ENCODE results near the gene RNF19B.
"Not testable (repeated sequence)": the region's sequence is repeated elsewhere in the genome, so short reads cannot be mapped to it uniquely, and the experiment has no call there.

Gene RNF19B

DNA sequence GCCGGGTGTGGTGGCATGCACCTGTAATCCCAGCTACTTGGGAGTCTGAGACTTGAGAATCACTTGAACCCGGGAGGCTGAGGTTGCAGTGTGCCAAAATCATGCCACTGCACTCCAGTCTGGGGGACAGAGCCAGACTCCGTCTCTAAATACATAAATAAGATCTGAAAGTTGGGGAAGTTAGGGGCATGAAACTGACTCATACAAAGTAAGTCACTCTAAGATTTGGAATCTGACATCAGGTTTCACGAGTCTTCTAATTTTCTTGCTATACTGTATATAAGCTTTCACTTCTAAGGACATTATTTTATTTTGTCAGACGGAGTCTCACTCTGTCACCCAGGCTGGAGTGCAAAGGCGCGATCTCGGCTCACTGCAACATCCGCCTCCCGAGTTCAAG, 30.1 kb downstream of the RNF19B start:
- in situ Hi-C loops (cut with MboI; ENCODE audit: low sequenced_read_pairs) = loop anchor here (10.0 kb wide), 1 partner anchor 150 kb away; the partner anchor contains the start of gene AZIN2

DNA sequence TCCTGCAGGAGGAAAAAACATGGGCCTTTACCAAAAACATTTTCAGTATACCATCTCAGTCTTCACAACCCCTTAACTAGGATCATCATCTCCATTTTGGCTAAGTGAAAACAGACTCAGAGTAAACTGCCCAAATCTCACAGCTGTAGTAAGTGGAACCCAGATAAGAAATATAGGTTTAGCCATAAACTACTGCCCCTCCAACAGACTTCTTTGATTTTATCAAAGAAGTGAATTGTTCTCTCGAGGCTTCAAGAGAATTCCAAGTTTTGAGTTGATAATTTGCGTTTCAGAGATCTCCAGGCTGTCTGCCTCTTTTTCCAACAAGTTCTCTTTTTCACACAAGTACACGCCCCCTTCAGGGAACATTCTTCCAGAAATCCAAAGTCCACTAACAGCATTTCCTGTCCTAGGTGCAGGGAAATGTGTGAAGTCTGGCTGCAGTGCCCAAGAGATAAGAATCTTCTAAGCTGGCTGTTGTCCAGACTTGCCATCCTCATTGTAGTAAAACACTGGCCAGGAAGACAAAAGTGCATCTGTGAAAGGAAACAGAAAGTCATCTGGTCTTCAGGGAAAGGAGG, 30.8 kb downstream of the RNF19B start:
- in situ Hi-C loops (cut with MboI; ENCODE audit: low sequenced_read_pairs) = loop anchor here (10.0 kb wide), 1 partner anchor 151 kb away; the partner anchor contains the start of gene AZIN2

DNA sequence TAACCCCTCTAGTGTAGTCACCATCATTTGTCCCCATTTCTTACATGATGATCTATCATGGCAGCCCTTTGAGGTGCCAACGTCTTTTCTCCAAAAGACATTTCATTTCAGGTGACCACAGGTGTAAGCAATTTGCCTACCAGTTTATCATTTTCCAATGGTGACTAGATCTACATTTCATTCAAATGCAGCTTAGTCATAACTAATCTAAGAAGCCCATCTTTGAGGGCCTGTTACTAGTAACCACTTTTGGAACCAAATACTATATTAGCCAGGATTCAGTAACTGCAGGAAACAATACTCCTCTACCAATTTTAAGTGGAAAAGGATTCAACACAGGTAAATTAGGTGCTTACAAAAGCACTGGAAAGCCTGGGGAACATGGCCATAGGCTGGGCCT, 32.8 kb downstream of the RNF19B start:
- in situ Hi-C loops (cut with MboI; ENCODE audit: low sequenced_read_pairs) = loop anchor here (10.0 kb wide), 1 partner anchor 153 kb away; the partner anchor contains the start of gene AZIN2

DNA sequence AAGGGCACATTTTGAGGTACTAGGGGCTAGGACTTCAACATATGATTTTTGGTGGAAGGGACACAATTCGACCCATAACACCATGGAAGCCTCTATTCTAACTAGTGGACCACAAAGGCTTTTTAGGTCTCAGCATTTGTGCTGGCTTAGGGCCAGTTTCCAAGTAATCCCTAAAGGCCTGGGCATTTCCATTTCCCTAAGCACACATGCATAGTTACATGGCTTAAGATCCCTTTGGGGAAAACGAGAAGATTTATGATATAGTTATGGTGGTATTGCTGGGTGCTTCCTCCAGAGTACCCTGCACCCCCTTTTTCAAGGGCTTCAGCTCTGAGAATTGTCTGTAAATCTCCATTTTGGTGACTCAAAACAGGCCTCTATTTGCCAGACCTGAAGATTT, 35.2 kb downstream of the RNF19B start:
- in situ Hi-C loops (cut with MboI; ENCODE audit: low sequenced_read_pairs) = no loop called here

DNA sequence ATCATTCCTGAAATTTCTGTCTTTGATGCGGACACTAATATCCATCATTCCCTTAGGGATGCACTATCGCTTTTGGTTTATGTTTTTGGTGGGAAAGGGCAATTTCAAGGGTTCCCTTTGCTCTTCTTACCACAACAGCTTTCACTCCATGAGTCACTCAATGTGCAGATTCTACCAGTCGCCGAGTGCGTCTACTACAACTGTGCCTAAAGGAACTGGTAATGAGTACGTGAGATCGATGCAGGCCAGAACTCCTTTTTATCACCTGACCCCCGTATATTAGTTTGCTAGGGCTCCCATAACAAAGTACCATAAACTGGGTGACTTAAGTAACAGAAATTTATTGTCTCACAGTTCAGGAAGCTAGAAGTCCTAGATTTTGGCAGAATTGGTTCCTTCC, 35.9 kb downstream of the RNF19B start:
- in situ Hi-C loops (cut with MboI; ENCODE audit: low sequenced_read_pairs) = no loop called here

DNA sequence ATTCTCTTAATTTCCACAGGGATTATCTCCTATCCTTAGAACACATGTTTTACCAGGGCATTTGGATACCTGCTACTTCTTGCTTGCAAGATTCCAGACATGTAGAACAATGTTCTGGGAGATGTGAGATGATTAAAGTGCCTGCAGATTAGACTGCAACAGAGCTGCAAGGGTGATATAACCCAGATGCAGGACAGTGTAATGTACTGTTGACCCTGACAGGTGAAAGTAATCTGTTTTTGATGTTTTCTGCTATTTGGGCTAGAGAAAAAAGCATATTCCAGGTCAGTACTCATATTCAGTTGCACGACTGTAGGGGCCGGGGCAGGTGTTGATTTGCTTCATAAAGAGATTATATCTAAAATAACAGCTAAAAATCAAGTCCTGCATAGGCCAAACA, 36.3 kb downstream of the RNF19B start:
- in situ Hi-C loops (cut with MboI; ENCODE audit: low sequenced_read_pairs) = no loop called here

DNA sequence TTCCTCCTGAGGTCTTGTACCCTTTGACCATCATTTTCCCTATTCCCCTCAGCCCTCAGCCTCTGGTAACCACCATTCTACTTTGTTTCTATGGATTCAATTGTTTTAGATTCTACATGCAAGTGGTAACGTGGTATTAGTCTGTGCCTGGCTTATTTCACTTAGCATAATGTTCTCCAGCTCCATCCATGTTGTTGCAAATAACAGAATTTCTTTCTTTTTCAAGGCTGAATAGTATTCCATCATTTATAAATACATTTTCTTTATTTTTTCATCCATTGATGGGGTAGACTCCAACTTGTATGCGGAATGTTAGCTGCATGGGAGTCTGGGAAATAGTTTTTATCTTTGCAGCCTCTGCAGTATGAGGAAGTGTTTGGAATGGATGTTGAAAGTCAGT, 37.2 kb downstream of the RNF19B start:
- in situ Hi-C loops (cut with MboI; ENCODE audit: low sequenced_read_pairs) = no loop called here

DNA sequence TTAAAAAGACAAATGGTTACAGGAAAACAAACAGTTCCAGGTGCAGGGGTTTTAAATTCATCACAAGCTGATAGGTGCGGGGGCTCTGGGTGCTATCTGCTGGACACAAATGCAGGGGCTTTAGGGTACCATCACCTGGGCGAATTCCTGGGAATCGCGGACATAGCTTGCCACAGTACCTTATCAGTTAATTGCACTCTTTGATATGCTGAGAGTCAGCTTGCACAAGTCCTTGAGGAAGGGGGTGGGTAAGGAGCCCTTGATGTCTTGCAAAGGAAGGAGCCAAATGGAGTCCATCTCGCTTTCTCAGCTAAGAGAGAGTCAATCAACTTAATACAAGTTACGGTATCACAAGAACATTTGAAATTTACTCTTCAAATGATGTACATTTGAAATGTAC, 38.0 kb downstream of the RNF19B start:
- in situ Hi-C loops (cut with MboI; ENCODE audit: low sequenced_read_pairs) = no loop called here

DNA sequence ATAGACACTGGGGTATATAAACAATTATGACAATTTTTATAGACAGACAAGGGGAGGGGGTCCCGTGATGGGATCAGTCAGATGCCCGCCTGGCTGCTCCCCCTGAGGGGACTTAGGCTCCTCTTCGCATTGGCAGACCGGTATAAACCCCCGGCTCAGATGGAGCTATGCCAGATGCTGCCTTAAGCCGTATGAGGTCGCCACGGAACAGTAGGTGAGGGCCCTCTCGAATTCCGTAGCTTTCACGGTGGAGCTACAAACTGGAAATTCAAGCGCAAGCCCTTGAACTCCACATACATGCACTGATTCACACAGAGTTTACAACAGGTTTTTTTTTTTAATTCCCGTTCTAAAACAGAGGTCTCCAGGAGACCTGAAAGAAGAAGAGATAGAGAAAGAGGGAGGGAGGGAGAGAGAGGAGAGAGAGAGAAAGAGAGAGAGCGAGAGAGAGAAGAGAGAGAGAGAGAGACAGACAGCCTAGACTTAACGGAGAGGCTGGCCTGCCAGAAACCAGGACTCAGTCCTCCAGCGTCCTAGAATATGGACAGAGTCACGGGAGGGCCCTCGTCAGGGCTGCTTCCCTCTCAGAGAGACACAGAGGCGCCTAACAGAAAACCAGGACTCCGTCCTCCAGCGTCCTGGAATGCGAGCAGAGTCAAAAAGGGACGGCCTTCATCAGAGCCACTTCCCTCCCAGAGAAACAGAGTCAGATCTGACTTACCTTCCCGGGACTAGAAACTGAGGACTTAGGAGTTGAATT, 39.0 kb downstream of the RNF19B start:
- in situ Hi-C loops (cut with MboI; ENCODE audit: low sequenced_read_pairs) = no loop called here

DNA sequence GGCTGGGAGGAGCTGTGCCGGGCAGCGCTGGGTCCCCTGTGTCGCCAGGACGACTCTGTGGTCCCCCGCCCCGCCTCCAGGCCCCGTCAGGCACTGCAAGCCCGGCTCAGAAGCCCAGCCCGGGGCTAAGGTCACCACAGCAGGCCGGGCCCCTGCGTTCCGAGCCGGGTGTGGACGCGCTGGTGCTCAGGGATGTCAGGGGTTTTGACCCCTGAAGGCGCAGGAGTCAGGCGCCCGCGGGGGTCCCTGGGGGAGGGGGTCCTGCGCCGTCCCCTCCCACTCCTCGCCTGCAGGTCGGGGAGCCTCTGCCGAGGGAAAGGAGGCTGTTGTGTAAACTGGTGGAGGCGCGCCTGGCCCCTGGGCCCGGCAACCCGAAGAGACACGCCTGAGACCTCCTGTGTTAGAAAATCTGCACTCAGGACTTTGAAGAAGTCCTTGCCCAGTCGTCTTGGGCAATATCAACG, 39.7 kb downstream of the RNF19B start:
- in situ Hi-C loops (cut with MboI; ENCODE audit: low sequenced_read_pairs) = no loop called here

DNA sequence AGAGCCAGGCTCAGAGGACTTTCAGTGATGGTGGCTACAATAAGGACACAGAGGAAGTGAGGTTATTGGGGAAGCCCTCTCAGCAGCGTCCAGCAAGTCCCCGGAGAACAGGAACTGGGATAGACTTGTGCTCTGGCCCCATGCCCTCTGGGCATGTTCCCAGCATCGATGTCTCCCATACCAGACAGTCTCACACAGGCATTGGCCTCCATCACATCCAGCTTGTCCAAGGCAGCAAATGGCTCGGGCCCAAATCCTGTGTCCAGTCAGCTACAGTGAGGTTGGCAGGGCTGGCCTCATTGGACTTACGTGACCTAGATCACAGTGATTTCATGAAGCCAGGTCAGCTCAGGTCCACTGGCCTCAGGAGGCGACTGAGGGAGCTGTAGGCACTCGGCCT, 43.8 kb downstream of the RNF19B start:
- in situ Hi-C loops (cut with MboI; ENCODE audit: low sequenced_read_pairs) = no loop called here

DNA sequence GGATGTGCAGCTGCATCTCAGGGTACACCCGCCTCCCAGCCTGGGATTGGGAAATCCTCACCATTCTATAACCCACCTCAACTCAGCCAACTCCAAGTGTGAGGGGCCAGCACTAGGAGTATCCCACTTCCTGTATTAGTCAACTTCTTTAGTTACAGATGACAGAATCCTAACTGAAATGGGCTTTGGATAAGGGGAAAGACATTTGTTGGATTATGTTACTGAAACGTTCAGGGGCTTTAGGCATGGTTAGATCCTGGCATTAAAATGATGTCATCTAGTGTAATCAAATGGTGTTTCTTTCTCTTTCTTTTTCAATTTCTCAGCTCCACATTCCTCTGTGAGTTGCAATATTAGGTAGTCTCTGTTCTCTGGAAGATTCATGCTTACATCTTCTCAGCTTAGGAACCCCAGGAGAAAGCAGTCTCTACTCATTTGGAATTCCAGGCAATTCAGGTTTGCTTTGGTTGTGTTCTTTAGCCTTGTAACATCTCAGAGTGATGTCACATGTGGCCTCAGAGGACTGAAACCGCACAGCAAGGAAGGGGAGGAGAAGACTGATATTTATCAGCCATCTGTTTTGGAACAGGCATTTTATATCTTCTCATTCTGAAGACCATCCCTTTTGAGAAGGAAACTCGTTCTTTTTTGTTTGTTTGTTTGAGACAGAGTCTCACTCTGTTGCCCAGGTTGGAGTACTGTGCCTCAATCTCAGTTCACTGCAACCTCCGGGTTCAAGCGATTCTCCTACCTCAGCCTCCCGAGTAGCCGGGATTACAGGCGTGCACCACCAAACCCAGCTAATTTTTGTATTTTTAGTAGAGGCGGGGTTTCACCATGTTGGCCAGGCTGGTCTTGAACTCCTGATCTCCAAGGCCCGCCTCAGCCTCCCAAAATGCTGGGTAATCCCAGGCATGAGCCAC, 44.5 kb downstream of the RNF19B start:
- in situ Hi-C loops (cut with MboI; ENCODE audit: low sequenced_read_pairs) = no loop called here

DNA sequence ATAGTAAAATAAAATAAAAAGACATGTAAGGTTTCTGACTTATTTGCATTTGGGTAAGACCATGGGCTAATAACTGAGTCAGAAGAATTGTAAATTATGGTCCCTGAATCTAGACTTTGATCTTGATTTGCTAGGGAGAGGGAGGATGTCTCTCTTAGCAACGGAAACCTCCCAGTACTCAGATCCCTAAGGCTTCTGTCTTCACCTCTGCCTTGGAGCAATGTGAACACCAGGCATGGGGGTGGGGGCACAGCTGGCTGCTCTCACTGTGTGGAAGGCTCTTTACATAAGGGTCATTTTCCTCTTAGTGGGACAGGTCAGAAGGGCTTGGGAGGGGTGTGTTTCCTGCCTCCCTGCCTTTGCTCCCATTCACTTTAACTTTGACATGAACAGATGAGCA, 46.4 kb downstream of the RNF19B start:
- in situ Hi-C loops (cut with MboI; ENCODE audit: low sequenced_read_pairs) = no loop called here

DNA sequence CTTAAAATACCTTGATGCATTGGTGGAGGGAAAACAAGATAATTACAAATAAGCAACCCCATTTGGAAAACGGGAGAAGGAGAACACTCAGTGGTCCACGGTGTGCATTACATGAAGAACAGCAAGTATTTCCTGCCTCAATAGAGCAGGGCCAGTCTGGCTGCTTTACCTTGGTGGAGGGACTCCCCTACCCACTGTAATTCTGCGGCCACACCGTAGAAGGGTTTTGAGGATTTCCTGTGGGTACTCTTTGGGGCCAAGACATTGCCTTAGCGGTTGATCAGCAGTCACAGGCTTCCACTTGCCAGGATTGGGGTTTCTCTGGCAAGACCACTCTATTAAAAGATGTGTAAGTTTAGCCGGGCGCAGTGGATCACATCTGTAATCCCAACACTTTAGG, 47.1 kb downstream of the RNF19B start:
- in situ Hi-C loops (cut with MboI; ENCODE audit: low sequenced_read_pairs) = no loop called here

DNA sequence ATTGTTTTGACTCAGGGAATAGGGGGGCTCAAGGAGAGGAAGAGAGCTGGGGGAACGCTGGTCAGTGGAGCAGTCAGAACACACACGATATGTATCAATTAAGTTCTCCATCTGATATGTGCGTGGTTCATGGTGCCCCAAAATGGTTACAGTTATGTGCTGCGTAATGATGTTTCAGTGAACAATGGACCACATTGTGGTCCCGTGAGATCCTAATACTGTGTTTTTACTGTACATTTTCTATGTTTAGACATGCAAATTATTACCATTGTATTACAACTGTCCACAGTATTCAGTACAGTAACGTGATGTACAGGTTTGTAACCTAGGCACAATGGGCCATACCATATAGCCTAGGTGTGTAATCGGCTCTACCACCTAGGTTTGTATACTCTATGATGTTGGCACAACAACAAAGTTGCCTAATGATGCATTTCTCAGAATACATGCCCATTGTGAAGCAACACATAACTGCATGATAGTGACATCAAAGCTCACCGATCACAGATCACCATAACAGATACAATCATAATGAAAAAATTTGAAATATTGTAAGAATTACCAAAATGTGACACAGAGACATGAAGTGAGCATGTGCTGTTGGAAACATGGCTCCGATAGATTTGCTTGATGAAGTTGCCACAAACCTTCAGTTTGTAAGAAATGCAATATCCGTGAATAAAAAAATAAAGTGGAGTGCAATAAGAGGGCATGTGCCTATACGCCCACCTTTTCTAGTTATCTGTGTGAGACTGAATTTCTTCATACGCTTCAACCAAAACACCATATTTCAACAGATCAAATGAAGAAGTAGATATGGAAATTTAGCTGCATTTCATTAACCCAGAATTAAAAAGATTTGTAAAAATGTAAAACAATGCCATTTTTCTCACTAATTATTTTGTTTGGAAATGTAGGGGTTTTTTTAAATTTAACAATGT, 48.6 kb downstream of the RNF19B start:
- in situ Hi-C loops (cut with MboI; ENCODE audit: low sequenced_read_pairs) = no loop called here

DNA sequence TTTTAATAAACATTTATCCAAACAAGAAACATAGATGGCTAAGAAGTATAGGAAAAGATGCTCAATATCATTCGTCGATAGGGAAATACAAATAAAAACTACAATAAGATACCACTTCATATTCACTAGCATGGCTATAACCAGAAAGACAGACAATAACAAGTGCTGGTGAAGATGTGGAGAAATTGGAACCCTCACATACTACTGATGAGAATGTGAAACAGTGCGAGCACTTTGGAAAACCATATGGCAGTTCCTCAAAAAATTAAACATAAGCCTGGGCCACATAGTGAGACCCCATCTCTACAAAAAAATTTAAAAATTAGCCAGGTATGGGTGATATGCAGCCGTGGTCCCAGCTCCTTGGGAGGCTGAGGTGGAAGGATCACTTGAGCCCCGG, 54.3 kb downstream of the RNF19B start:
- in situ Hi-C loops (cut with MboI; ENCODE audit: low sequenced_read_pairs) = no loop called here

DNA sequence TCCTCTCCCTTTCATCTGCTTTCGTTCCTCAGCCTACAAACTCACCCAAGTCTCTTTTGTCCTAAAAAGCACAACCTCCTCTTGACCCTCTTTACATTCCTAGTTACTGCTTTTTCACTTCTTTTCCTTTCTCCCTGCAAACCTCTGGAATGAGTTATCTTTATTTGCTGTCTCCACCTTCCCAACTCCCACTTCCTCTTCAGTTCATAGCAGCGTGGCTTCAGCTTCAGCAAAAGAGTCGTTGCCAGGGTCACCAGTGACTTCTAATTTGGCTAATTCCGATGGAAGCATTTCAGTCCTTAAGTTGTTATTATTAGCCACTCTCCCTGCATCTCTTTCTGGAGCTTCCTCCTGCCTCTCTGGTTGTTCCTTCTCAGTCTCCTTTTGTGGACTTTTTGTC, 57.2 kb downstream of the RNF19B start:
- in situ Hi-C loops (cut with MboI; ENCODE audit: low sequenced_read_pairs) = no loop called here

DNA sequence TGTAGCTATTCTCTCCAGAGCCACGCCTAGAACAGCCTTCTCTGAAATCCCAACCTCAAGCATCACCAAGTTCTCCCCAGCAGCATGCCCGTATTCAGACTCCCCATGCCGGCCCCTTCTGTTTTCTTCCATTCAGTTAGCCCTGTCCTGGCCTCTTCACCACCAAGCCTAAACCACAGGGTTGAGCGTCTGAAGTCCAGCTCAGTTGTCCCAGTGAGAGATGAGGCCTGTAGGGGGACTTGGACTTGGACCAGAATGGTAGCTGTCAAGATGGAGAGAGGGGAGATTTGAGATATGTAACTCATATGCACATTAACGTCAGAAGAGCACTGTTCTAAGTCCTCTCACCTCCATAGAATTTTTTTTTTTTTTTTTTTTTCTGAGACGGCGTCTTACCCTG, 58.0 kb downstream of the RNF19B start:
- in situ Hi-C loops (cut with MboI; ENCODE audit: low sequenced_read_pairs) = no loop called here

DNA sequence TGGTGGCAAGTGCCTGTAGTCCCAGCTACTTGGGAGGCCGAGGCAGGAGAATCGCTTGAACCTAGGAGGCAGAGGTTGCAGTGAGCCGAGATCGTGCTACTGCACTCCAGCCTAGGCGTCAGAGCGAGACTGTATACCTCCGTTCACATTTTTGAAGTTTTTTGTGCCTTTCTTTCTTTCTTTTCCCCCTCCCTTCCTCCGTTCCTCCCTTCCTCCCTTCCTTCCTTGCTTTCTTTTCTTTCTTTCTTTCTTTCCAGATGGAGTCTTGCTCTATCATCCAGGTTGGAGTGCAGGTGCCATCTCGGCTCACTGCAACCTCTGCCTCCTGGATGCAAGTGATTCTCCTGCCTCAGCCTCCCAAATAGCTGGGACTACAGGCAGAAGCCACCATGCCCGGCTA, 59.0 kb downstream of the RNF19B start:
- in situ Hi-C loops (cut with MboI; ENCODE audit: low sequenced_read_pairs) = not testable (repeated sequence)

DNA sequence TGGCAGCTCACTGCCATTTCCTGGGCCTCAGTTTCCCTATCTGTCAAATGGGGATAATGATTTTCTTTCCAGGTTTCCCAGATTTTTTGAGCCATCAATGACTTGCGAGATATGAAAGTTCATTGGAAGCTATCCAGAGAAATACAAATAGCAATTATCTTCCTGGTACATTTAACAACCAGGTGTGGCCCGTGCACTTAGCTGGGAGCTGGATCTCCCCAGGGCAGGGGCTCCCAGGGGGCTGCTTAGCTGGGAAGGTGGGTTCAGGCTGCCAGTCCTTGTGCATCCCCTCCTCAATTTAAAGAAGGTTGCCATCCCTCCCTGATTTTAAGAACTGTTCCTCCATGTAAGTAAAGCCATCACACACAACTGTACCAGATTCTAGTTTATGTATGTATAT, 59.8 kb downstream of the RNF19B start:
- in situ Hi-C loops (cut with MboI; ENCODE audit: low sequenced_read_pairs) = no loop called here

All from HL-60/S4 treated with phorbol 12-myristate 13-acetate at 8.2 ng/mL for 4 days and 3 days (cell line).